K562 (cell line): Measurements from ENCODE around the gene TAF12. TPM values are rescaled to one million over a fixed set of nuclear protein-coding genes. Genes with fewer than 3 reads are reported as not detected.

Source experiments
- CBX8 ChIP-seq: fragments of 200-600 bp; sonication (generic); IDR thresholded peaks from 2 replicates; pipeline ENCODE4 v1.6.1; 2012; ENCODE audit warnings: borderline replicate concordance, mixed run types, low read depth, mild to moderate bottlenecking, moderate library complexity, mixed read lengths, low read length, control low read depth, inconsistent platforms; ENCODE audit not compliant: poor library complexity, severe bottlenecking; ENCODE audit errors: extremely low read depth
- CSDE1 ChIP-seq, 2 experiments: fragments of 450-650 bp; IDR thresholded peaks; 2 replicates each; pipeline ENCODE4 v1.6.1; 2016; ENCODE audit warnings: mild to moderate bottlenecking in 1 of 2
- EP300 ChIP-seq: IDR thresholded peaks from 2 replicates; pipeline ENCODE4 v1.6.1; 2012; ENCODE audit warnings: low read length, improper control_type of control experiment
- FOXP4 ChIP-seq: sonication (generic); formaldehyde crosslinking; IDR thresholded peaks from 2 replicates; pipeline ENCODE4 v1.8.0; 2022; ENCODE audit warnings: mild to moderate bottlenecking, missing genetic modification reagents, borderline replicate concordance
- GATAD2A ChIP-seq: fragments of 450-650 bp; IDR thresholded peaks from 2 replicates; pipeline ENCODE4 v1.6.1; 2017
- HEY1 ChIP-seq: fragments of 250-450 bp; sonication (Bioruptor Pico); IDR thresholded peaks from 2 replicates; pipeline ENCODE4 v1.5.0; 2020; ENCODE audit warnings: mild to moderate bottlenecking, moderate library complexity, borderline replicate concordance
- HNRNPH1 ChIP-seq: fragments of 200-400 bp; formaldehyde crosslinking; optimal IDR thresholded peaks from 2 replicates; pipeline ENCODE3; 2017; ENCODE audit warnings: low read depth, mild to moderate bottlenecking, low read length, moderate library complexity
- MBD1 ChIP-seq: fragments of 250-450 bp; sonication (Bioruptor Pico); IDR thresholded peaks from 2 replicates; pipeline ENCODE4 v1.8.0; 2022; ENCODE audit warnings: inconsistent platforms
- MBD2 ChIP-seq: sonication (generic); IDR thresholded peaks from 2 replicates; pipeline ENCODE4 v1.6.1; 2016; ENCODE audit warnings: low read depth, borderline replicate concordance
- RBM22 ChIP-seq: fragments of 200-400 bp; formaldehyde crosslinking; IDR thresholded peaks from 2 replicates; pipeline ENCODE4 v1.6.1; 2018; ENCODE audit warnings: low read length, low read depth; ENCODE audit not compliant: poor library complexity, severe bottlenecking
- SMAD1 ChIP-seq: fragments of 150-350 bp; IDR thresholded peaks from 2 replicates; pipeline ENCODE4 v1.6.1; 2014; ENCODE audit warnings: low read length, low read depth; ENCODE audit not compliant: partially characterized antibody
- THRA ChIP-seq: fragments of 450-650 bp; IDR thresholded peaks from 2 replicates; pipeline ENCODE4 v1.6.1; 2017; ENCODE audit warnings: mild to moderate bottlenecking, moderate library complexity
- THRAP3 ChIP-seq: fragments of 450-650 bp; IDR thresholded peaks from 2 replicates; pipeline ENCODE4 v1.6.1; 2016; ENCODE audit warnings: mild to moderate bottlenecking, inconsistent platforms, borderline replicate concordance
- polyA plus RNA-seq, 8 experiments: library from polyadenylated mRNA; depleted of rRNA in 4 of 8; stranded (reverse) in 5 of 8; unstranded in 3 of 8; fragments of >200 nt; fragmentation: Nextera tagmentation in 2 of 8; fragmentation: Illumina TruSeq in 1 of 8; extraction: Ambion mirVana in 2 of 8; extraction: Trizol in 1 of 8; gene quantifications; 2 replicates each; pipeline versions ENCODE4 v1.2.1 to v1.2.3, GENCODE V29; 2011 to 2014; ENCODE audit warnings: inconsistent platforms in 1 of 8, missing spikeins in 1 of 8
- total RNA-seq, 7 experiments: library from RNA; depleted of rRNA in 6 of 7; stranded (reverse); fragments of >200 nt in 6 of 7; fragmentation: Illumina TruSeq in 2 of 7; extraction: Trizol in 2 of 7; gene quantifications; 2 replicates each; pipeline versions ENCODE4 v1.2.1 to v1.2.3, GENCODE V29; 2011 to 2021; ENCODE audit warnings: low replicate concordance in 1 of 7
- TF ChIP-seq, protein P1 (sequence below): fragments of 450-650 bp; IDR thresholded peaks from 2 replicates; pipeline ENCODE4 v1.6.1; 2014; ENCODE audit warnings: low read depth, mild to moderate bottlenecking, moderate library complexity, borderline replicate concordance
- TF ChIP-seq, protein P2 (sequence below): IDR thresholded peaks from 2 replicates; pipeline ENCODE4 v1.6.1; 2016; ENCODE audit warnings: missing genetic modification characterization, missing compliant biosample characterization
- TF ChIP-seq, protein P3 (sequence below): fragments of 250-450 bp; sonication (Bioruptor Pico); IDR thresholded peaks from 2 replicates; pipeline ENCODE4 v1.8.0; 2021; ENCODE audit warnings: mild to moderate bottlenecking, moderate library complexity

Gene TAF12
- total and polyA plus RNA-seq, 9 of the 15 experiments (the other 6 are each of a cell fraction or from before 2014, with no cell fraction given), result 31.6 to 89.0 (median 50.5) TPM

- TF ChIP-seq, protein P1, sequence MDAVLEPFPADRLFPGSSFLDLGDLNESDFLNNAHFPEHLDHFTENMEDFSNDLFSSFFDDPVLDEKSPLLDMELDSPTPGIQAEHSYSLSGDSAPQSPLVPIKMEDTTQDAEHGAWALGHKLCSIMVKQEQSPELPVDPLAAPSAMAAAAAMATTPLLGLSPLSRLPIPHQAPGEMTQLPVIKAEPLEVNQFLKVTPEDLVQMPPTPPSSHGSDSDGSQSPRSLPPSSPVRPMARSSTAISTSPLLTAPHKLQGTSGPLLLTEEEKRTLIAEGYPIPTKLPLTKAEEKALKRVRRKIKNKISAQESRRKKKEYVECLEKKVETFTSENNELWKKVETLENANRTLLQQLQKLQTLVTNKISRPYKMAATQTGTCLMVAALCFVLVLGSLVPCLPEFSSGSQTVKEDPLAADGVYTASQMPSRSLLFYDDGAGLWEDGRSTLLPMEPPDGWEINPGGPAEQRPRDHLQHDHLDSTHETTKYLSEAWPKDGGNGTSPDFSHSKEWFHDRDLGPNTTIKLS, result peak; percentile 87
- TF ChIP-seq, protein P2, sequence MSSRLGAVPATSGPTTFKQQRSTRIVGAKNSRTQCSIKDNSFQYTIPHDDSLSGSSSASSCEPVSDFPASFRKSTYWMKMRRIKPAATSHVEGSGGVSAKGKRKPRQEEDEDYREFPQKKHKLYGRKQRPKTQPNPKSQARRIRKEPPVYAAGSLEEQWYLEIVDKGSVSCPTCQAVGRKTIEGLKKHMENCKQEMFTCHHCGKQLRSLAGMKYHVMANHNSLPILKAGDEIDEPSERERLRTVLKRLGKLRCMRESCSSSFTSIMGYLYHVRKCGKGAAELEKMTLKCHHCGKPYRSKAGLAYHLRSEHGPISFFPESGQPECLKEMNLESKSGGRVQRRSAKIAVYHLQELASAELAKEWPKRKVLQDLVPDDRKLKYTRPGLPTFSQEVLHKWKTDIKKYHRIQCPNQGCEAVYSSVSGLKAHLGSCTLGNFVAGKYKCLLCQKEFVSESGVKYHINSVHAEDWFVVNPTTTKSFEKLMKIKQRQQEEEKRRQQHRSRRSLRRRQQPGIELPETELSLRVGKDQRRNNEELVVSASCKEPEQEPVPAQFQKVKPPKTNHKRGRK, result no peak
- TF ChIP-seq MBD2 (peak; percentile 97), MBD1 (CRISPR knock-in tag) (no peak), SMAD1 (peak; percentile 96), CBX8 (no peak), HEY1 (CRISPR knock-in tag) (no peak), CSDE1 (IDR thresholded peaks at IDR 0.05) (peak in 1 of 2 experiments; percentile 84; a peak in 2 of 4 replicates), THRA (no peak), GATAD2A (peak; percentile 86; the same call in 1 of the 2 replicates), EP300 (peak; percentile 67), THRAP3 (0 out of 2 replicates have a peak, but pooled peaks have one; percentile 34), HNRNPH1 (no peak), FOXP4 (CRISPR knock-in tag) (peak; percentile 84; the same call in 1 of the 2 replicates), RBM22 (peak; percentile 99)
- TF ChIP-seq, protein P3, sequence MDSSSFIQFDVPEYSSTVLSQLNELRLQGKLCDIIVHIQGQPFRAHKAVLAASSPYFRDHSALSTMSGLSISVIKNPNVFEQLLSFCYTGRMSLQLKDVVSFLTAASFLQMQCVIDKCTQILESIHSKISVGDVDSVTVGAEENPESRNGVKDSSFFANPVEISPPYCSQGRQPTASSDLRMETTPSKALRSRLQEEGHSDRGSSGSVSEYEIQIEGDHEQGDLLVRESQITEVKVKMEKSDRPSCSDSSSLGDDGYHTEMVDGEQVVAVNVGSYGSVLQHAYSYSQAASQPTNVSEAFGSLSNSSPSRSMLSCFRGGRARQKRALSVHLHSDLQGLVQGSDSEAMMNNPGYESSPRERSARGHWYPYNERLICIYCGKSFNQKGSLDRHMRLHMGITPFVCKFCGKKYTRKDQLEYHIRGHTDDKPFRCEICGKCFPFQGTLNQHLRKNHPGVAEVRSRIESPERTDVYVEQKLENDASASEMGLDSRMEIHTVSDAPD, result no peak
Observed at GRCh38 chr1:28581531-28582247, 61.2 kb downstream of the TAF12 start (continued).
